IPS DF 19.7 (cell line): ENCODE results near the gene ATP11A.
"Not testable (repeated sequence)": the region's sequence is repeated elsewhere in the genome, so short reads cannot be mapped to it uniquely, and the experiment has no call there.

Experiments used
- DNase-seq: peaks from one replicate; pipeline ENCODE4 v3.0.0-alpha.2; 2013; ENCODE audit warnings: low read depth, low spot score

The ATP11A gene

GRCh38 chr13:112692586-112692985, 2.7 kb downstream of the ATP11A start:
- DNase-seq, result no peak

DNA sequence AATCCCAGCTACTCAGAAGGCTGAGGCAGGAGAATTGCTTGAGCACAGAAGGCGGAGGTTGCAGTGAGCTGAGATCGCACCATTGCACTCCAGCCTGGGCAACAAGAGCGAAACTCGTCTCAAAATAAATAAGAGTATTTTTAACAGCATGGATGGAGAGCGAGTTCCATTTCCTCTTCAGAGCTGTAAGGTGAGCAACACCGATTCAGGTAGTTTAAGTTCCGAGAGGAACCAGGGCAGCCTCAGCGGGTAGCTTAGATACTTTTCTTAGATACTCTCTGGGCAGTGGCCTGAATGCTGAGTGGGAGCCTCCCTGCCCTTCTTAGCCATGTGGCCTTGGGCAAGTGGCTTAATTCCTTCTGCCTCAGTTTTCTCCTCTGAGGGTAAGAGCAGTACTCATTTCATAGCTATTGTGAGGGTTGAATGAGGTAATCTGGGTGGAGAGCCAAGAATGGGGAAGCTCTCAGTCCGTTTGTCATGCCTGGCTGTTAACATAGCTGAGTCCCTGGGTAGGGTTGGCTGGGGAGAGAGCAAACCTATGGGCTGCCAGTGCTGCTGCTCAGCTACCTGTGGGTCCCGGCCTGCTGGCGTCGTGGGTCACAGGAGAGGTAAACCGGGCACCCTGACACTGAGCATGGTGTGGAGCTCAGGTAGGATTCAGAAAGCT, 4.1 kb downstream of the ATP11A start:
- DNase-seq, result no peak

DNA sequence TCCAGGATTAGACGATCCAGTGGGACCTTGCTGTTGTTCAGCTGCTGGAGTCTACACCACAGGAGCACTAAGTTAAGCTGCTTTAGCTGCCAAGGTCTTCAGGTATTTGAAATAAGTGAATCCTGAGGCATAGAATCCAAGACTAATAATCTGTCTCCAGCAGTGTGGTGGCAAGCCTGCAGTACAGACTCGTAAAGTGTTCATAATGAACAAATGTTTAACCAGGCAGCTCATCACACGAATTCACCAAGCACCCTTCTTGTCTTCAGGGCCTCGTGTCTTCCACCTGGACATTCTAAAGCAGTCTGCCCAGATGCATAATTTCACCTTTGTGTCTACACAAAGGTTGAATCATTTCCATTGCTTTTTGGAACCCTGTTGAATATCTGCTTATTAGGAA, 5.3 kb downstream of the ATP11A start:
- DNase-seq, result no peak

DNA sequence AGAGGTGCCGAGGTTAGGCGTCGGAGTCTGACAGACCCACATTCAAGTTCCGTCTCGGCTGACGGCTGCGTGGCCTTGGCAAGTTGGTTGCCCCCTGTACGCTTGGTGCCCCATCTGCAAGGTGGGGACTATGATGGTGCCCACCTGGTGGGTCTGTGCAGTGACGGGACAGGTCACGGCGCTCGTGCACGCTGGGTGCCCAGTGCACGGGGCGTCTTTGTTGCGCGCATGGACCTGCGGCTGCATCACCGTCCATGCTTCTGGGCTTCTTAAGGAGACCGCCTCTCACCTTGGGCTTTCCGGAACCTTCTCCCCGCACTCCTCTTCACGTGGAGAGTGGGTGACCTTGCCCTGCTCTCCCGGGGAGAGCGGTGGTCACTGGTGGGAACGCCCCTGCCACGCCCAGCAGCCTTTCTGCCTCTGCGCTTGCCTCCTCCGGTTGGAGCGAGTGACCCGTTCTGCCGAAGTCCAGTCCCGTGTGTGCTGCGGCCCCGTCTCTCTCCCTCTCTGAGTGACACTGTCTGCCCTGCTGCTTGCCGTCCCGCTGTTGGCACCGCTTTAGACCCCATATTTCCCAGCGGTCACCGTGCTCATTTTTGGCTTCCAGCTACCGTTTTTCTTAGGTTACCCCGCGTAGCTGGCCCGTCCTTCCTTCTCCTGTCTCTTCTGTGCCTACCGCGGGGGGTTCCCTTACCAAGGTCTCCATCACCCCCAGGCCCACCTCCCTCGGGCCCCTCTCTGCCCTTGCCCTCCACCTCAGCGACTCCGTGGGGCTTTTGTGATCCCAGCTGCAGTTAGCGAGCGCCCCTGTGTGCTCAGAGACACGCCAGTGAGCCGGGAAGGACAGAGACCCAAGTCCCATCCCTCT, 6.4 kb downstream of the ATP11A start:
- DNase-seq, result no peak

GRCh38 chr13:112696869-112697465, 7.1 kb downstream of the ATP11A start:
- no peak for DNase-seq

DNA sequence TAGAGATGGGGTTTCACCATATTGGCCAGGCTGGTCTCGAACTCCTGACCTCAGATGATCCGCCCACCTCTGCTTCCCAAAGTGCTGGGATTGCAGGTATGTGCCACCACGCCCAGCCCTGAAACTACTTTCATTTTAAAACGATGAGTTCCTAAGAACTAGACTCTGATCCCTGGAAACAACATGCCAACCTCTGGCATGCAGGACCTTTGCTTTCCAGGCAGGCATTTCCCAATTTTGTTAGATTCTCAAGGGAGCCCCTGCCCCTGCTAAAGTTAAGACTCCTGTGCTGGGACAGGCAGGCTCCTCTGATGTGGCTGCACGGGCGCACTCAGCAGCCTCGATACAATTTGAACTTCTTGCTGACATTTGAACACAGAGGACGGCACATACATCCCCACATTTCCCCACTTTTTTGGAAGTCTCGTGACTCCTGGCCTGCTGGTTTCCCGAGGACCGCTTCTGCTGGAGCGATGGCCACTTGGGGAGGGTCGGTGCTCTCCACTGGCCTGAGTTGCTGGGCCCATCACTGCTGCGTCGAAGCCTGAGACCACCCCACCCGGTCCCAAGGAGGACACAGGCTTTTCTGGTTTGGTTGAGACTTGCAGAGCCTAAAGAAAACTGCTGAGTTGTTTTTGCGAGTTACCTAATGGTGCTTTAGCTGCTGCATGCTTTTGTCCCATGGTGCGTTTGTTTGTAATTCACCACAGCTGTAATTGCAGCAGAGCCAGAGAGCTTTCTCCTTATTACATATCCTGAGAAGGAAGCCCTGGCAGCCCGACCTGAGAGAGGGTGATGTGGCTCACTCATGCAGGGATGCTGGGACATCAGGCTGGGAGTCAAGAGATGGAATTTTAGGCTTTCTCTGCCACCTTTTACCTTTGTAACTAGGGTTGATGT, 8.2 kb downstream of the ATP11A start:
- DNase-seq, result no peak

DNA sequence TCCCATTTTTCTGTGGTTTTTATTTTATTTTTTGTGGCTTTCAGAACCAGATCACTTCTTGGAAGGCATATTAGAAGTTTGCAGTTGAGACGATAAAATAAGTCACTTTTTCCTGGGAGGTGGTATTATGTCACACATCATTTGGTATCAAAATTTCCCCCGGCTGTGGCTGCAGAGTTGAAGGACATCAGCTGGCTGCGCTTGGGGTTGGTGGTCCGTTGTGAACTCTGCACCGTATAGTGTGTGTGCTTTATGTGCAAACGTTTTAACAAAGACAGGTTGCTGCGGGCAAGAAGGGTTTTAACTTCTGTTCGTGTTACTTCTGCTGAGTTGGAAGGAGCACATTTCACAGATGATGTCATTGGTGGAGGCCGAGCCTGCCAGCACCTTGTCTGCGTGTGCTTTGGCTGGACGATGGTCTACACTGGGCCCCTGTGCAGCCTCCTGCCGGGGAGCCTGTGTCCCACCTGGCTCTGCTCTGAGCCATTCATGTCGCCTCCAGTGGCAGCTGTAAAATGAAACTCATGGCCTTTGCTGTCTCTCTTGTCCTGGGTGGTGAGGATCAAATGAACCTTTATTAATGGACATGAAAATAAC, 9.6 kb downstream of the ATP11A start:
- DNase-seq, result no peak

GRCh38 chr13:112700291-112701060, 10.6 kb downstream of the ATP11A start:
- no peak for DNase-seq

GRCh38 chr13:112702341-112702985, 12.6 kb downstream of the ATP11A start:
- no peak for DNase-seq

GRCh38 chr13:112702986-112703379, 13.1 kb downstream of the ATP11A start:
- no peak for DNase-seq

- no peak for DNase-seq
Observed at GRCh38 chr13:112703449-112704284, 13.8 kb downstream of the ATP11A start.

GRCh38 chr13:112704308-112705145, 14.7 kb downstream of the ATP11A start:
- DNase-seq, result no peak

DNA sequence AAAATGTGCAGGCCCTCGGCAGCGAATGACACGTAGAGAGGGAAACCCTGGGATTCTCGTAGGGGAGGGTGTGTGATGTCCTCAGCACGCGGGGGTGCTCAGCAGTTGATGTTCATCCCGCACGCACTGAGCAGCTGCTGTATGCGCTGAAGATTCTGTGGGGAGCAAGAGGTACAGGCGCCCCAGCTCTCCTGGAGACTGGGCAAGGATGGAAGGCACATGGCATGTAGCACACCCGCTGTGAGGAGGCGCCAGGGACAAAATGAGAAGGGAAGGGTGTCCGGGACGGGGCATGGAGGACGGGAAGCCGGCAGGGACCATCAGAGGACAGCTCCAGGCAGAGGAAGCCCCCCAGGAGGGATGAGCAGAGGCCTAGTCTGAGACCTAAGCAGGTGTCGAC, 15.4 kb downstream of the ATP11A start:
- DNase-seq, result no peak

DNA sequence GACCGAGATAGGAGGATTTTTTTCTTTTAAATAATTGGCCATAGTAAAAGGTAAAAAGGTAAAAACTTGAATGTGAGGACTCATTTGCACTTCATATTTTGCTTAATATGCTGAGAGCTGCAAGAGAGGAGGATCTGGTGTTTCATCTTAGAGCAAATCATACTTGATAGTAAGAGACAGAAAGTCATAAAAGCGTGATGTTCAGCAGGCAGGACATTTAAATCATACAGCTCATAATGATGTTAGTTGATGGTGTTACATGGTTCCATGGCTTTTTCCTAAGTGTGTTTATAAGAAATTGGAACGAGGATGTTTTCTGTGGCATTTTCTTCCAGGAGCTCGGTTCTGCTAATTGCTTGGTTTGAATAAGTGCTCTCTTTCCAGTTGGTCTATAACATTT, 16.3 kb downstream of the ATP11A start:
- no peak for DNase-seq

DNA sequence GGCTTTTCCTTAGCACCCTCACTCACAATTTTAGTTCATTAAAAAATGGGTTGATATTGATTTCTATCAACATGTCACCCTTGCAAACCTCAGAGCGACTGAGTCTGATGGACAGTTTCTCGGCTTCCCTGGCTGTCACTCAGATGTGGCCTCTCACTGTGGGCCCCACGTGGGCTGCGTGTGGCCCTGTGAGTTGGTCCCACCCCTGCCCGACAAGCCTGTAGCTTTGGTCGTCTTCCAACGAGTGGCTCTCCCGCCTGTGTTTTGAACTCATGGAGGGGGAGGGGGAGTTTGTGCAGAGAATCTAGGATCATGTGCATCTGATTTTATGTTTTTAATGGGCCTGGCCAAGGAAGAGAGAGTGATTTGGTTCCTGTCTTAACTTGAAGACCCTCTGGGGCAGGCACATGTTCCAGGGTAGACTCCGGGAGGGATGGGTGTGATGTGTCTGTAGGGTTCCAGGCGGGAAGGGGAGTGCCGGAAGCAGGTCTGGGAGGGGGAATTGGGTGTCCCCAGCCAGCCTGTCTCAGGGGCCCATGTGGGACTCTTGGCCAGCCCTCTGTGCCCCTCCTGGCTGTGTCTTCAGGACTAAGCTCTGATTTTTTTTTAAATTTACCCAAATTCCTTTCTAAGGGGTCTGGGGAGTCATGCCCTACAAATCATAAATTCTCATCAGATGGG, 18.9 kb downstream of the ATP11A start:
- DNase-seq, result no peak

GRCh38 chr13:112709316-112709715, 19.5 kb downstream of the ATP11A start:
- DNase-seq, result not testable (repeated sequence)
